GOT3 (cell line): ENCODE measurements around the gene RIN3.
A peak's percentile ranks its signal among the peaks of the same experiment; 100 is the strongest.

ENCODE experiments used
- DNase-seq: peaks from one replicate; lab custom pipeline; 2025; ENCODE audit warnings: mixed read lengths; lab: John Stamatoyannopoulos, UW

The RIN3 gene

DNA sequence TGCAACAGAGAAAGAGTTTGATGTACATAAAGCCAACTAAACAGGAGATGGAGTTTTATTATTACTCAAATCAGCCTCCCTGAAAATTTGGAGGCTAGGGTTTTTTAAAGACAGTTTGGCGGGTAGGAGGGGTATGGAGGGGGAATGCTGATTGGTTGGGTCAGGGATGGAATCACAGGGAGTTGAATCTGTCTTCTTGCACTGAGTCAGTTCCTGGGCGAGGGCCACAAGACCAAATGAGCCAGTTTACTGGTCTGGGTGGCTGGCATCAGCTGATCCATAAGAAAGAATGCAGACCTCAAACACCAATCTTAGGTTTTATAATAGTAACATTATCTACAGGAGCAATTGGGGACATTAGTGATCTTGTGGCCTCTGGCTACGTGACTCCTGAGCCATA is 64.9 kb downstream of the RIN3 start:
- DNase-seq: no peak

DNA sequence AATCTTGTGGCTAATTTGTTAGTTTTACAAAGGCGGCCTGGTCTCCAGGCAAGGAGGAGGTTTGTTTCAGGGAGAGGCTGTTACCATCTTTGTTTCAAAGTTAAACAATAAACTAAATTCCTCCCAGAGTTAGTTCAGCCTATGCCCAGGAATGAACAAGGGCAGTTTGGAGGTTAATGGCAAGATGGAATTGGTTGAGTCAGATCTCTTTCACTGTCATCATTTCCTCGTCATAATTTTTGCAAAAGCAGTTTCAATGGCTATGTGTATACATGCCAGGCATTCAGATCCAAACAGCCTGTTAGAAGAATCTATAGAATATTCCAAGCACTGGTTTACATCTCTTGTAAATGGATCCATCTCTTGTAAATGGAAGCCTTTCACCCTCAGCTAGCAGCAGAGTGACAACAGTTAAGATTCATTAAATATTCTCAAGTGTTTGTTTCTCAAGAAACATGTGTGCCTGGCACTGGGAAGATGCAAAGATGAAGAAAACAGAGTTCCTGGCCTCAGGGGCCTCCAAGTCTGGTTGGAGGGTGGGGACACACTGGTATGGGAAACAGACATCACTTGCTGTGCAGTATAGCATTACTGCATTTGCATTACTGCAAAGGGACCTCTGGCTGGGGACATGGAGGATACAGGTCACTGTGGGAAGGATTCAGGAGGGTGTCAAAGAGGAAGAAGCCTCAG is 65.8 kb downstream of the RIN3 start:
- DNase-seq: no peak

- no peak for DNase-seq
Measured at GRCh38 chr14:92581206-92581605, 67.6 kb downstream of the RIN3 start.

DNA sequence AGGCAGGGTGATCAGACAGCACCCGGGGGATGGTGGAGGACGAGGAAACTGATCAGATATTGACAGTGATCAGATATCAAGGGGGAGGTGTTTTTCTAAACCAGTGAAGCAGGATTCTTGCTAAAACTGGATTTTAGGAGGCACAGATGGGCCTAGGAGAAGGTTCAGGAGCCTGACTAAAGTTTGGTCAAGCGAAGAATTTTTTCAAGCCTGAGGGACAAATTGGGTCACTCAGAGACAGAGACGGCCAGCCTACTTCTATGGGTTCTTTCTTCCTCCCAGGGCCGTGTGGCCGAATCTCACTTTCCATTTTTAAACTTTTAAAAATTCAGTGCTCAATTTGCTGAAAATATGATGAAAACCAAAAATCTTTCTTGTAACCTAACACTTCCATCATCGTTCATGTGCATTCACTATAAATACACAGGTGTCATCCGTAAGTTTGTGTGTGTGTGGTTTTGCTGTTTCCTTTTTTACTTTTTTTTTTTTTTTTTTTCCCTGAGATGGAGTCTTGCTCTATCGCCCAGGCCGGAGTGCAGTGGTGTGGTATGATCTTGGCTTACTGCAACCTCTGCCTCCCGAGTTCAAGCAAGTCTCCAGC is 68.5 kb downstream of the RIN3 start:
- no peak for DNase-seq

GRCh38 chr14:92582706-92583452 is 69.3 kb downstream of the RIN3 start:
- DNase-seq: no peak

GRCh38 chr14:92584220-92584619 is 70.6 kb downstream of the RIN3 start:
- DNase-seq: no peak

DNA sequence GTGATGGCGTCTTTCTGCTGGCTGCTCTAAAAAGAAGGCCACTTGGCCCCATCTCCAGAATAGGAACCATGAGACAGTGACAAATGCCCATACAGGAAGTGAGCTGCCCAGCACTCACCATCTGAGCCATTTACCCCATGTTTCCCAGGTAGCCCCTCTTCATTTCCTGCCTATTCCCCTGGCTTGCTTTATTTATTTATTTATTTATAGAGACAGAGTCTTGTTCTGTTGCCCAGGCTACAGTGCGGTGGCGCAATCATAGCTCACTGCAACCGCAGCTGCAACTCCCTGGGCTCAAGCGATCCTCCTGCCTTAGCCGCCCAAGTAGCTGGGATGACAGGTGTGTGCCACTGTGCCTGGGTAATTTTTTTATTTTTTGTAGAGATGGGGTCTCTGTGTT is 71.2 kb downstream of the RIN3 start:
- DNase-seq: no peak

DNA sequence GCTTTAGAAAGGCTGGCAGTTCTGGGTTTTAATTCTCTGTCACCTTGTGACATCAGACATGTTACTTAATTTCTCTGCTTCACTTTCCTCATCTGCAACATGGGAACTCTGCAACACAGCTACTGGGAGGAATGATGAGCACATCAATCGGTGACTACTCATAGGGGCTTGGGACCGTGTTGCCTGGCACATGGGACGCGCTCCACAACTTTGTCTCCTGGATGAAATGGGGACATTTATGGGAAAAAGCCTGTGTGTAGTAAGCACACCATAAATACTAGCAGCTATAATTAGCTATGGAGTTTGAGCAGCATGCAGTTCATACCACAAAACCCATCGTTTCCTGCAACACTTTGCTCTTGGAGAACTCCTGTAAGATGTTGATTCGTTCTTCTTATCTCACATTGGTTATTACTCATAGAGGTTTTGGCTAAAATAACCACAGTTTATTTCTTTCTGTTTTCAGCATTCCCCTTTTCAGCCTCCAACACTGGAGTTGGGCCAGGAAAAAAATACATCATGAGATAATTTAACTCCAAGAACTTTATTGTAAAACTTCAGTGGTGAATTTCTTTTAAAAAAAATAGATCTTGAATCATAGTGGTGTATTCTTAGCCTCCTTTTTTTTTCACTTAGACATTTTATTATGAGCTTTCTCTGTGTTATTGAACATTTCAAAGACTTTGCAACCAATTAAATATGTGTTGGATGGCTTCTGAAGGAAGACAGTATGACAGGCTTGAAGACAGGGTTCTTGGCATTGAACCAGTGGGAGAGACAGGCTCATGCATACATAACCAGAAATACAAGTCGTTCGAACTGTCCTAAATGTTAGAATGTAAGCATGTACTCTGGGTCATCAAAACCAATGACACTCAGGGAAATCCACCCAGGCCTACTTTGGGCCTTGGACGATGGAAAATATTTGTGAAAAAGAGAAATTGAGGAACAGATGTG is 72.7 kb downstream of the RIN3 start:
- peak; percentile 7 for DNase-seq

GRCh38 chr14:92586963-92587699 is 73.5 kb downstream of the RIN3 start:
- DNase-seq: no peak

DNA sequence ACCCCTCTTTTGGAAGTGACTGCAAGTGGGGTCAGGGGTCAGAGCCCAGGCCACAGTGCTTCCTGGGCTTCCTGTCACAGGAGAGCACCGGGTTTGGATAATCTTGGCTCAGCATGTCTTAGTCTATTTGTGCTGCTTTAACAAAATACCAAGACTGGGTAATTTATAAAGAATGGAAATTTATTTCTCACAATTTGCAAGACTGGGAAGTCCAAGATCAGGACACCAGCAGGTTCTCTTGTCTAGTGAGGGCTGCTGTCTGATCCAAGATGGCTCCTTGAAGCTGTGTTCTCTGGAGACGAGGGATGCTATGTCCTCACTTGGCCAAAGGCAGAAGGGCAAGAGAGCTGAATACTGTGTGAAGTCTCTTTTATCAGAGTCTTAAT is 74.1 kb downstream of the RIN3 start:
- DNase-seq: no peak

GRCh38 chr14:92589213-92589852 is 75.8 kb downstream of the RIN3 start:
- DNase-seq: no peak

DNA sequence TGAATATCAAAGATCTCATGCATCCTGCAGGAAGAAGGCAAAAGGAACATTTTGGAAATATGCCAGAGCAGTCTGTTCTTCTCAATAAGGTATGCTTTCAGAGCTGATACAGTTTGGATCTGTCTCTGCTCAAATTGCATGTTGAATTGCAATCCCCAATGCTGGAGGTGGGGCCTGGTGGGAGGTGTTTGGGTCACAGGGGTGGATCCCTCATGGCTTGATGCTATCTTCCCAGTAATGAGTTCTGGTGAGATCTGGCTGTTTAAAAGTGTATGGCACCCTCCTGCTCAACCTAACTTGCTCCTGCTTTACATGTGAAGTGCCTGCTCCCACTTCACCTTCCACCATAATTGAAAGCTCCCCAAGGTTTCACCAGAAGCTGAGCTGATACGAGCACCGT is 76.6 kb downstream of the RIN3 start:
- DNase-seq: no peak

GRCh38 chr14:92590941-92591340 is 77.4 kb downstream of the RIN3 start:
- DNase-seq: no peak

GRCh38 chr14:92591346-92591745 is 77.8 kb downstream of the RIN3 start:
- DNase-seq: no peak

DNA sequence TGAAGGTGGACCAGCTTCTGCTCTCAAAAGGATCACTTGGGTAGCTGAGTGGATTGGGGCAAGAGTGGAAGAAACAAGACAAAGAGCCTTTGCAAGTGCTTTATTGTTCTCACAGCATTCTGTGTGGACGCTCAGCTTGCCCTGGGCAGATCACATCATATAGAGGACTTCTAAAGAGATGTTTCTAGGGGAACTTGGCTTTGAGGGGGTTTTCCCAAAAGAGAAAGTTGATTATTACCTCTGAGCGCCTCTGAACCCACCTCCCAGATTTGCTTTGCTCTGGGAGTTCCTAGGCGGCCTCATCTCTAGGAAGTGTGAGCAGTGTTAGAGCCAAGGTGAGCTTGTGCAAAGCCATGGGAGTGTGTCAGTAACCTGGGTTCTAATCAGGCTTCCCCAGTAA is 81.7 kb downstream of the RIN3 start:
- DNase-seq: no peak

DNA sequence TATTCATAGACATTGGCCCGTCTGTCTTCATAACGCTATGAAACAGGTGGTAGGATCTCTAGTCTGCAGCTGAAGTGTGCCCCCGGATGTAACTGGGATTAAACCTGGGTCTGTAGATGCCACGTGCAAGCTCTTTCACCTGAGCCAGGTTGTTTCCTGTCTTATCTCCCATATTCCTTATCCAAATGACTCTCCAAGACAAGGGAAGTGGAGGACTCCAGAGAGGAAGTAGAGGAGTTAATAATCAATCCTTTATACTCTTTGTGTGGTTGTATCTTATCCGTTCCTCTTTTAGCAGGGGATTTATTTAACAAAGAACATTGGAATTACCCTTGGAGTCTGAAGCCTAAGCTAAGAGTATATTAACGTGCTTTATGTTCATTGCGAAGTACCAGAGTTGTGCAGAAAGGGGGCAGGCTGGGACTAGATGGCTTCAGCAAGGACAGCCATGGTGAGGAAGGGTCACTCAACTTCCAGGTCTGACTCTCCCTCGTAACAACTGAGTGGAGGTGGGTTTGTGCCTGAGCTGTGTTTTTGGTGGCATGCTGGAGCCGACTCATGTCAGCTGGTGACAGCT is 82.8 kb downstream of the RIN3 start:
- DNase-seq: no peak

DNA sequence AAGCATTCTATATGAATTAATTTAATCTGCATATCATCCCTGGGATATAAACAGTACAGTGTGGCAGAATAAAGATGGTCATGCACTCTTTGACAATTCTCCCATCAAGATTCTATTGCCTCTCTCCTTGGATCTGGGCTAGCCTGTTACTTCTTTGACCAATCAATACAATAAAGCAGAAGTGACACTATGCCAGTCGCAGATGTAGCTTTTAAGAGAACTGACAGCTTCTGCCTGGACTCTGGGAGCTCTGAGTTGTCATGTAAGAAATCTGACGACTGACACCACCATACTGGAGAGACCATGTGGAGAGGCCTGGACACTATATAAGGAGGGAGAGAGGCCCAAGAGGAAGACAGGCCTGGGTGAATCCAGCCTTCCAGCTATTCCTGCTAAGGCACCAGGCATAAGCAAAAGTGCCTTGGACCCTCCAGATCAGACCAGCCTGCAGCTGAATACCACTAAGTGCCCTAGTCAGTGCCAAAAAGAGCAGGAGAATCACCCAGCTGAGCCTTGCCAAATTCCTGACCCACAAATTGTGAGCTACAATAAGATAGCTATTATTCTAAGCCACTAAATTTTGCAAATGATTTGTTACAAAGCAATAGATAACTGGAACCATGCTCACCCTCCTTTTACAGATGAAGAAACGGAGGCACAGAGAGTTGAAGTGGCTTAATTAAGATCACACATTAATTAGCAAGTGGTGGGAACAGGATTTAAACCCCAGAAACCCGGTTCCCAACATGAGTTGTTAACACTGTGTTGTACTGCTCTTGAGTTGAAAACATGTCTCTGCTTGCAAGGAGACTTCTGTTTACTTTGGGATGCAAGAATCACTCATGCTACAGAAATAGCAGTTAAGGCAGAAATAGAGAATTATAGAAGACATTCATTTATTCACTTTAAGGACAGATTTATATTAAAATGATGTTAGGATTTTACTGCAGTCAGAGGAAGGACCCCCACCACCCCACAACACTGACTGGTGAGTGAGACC is 84.6 kb downstream of the RIN3 start:
- DNase-seq: no peak

DNA sequence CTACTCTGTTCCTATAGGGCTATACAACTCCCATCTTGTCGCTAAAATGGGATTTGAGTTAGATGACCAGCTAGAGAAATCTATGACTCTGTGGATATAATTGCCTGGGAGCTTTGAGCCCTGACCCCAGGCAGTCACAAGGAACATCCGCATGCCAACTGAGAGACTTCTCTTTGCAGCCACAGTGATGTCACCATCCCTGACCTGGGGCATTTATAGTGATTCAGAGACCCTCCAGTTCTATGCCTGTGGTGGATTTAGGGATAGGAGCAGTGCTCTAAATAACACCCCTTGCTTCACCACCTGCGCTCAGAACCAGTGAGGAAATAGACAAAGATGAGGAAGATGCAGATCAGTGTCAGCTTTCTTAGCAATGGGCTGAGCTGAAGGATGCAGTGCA is 86.2 kb downstream of the RIN3 start:
- DNase-seq: no peak

DNA sequence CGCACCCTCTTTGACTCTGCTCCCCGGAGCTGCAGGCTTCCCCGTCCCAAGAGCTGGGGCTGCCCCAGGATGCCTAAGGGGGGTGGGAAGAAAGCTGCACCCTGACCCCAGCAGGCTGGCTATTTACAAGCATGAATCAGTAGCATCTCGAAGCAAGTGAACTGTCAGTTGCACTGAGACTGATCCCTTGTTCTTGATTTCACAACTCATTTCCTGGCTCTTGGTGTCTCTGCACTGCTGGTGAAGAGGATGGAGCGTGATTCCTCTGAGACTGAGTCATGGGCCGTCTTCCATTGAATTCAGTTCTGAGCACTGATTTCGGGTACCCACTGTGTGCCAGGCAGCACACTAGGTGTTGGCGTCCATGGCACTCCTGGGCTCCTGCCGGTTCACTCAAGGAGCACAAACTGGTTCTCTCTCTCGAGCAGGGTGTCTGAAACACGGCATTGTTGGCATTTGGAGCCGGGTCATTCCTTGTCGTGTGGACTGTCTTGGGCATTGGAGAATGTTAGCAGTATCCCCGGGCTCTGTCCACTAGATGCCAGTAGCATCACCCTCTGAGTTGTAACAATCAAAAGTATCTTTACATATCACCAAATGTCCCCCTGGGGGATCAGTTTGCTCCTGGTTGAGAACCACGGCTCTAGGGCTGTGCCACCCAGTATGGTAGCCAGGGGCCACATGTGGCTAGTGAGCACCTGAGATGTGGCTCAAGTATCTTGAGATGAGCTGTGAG is 86.9 kb downstream of the RIN3 start:
- no peak for DNase-seq
